ENCODE data around the gene SLC2A4.
A peak's percentile ranks its signal among the peaks of the same experiment; 100 is the strongest.
"Not testable (repeated sequence)": the region's sequence is repeated elsewhere in the genome, so short reads cannot be mapped to it uniquely, and the experiment has no call there.

SLC2A4 gene

DNA sequence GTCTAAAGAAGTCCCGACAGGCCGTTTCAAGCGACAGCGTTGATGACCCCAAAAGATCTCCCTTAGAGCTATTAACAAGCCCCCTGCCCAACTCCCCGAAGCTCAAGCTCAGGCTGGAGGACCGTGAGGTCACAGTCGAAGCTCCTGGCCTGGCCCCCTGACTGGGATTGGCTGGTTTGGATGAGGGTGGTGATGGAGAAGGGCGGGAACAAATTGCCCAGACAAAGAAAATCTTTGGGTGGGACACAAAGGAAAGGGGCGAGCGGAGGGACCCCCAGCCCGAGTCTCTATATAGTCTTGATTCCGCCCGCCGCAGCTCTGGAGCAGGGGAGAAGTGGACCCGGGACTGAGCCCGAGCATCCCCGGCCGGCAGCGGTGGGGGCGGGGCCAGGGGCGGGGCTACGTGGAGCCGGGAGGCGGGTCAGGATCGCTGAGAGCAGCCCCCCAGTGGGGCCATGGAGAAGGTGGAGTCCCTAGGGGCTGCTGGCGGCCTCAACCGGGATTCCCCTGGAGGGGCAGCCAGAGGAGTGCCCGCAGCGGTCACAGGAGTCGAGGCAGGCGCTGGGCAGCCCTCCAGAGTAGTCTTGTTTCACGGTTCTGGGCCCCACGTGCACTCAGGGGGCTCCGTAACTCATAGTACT lies 48.6 kb downstream of the SLC2A4 start:
- intact Hi-C loops (cut with DNase I): no loop called here
- DNase-seq: peak; percentile 59 to 91 (median 80)

DNA sequence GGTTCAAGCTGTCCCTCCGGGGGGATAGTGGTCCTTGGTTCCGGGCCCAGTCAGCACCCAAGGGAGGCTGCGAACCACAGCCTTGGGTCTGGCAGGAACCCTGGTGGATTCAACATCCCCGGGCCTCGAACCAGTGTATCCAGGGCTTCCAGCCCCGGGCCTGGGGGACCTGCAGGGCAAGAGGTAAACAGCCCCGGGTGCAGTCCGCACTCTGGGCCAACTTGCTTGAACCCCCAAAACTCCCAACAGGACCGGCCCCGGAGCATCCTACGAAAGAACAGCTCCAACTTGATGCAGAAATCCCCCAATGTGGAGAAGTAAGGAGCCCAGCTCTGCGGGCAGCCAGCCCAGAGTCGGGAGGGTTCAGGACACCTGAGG lies 49.1 kb downstream of the SLC2A4 start:
- intact Hi-C loops (cut with DNase I): no loop called here
- DNase-seq: no peak

DNA sequence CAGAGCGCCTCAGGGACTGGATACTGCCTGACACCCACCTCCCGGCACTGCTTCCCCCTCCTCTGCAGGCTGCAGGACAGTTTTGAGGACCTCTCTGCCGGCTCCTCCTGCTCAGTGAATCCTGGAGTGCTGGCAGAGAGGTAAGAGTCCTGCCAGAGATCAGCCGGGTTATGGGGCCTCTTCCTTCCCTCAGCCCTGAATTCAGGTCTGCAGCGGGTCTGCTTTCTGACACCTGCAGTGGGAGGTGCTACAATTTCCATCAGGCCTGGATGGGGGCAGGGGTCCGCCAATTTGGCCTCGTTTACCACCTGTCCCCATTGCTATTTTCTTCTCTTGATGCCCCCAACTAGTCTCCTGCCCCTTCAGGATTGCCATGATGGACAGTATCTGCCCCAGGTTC lies 50.6 kb downstream of the SLC2A4 start:
- intact Hi-C loops (cut with DNase I): no loop called here
- DNase-seq: no peak

DNA sequence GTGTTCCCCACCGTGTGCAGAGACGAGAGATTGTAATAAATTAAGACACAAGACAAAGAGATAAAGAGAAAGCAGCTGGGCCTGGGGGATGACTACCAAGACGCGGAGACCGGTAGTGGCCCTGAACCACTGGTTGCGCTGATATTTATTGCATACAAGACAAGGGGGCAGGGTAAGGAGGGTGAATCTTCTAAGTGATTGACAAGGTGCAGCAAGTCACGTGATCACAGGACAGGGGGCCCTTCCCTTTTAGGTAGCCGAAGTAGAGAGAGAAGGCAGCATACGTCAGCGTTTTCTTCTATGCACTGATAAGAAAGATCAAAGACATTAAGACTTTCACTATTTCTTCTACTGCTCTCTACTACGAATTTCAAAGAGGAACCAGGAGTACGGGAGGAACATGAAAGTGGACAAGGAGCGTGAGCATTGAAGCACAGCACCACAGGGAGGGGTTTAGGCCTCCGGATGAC lies 51.1 kb downstream of the SLC2A4 start:
- DNase-seq; intact Hi-C loops (cut with DNase I): not testable (repeated sequence)

DNA sequence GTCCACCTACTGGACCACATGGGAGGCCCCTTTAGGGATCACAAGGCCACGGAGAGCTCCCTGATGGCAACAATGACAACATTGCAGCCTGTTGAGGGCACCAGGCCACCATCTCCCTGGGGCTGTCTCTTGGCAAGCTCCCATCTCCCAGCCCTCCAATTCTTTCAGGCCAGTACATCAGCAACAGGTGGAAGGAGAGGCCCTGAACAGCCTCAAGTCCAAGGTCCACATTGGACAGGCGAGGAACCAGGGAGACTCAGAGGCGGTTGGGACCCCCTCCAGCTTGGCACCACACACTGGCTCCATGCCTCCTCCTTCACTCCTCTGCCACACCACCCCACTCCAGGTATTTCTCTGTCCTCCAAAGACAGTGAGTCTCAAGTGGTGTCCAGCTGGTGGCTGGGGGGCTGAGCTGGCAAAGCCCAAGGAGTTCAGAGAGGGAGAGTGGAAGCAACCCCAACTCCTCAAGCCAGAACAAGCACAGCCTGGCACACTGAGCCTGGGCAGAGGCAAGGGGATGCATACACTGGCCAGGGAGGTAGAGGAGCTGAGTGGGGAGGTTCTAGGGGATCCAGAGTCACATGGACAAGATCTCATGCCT lies 53.5 kb downstream of the SLC2A4 start:
- intact Hi-C loops (cut with DNase I): no loop called here
- DNase-seq: no peak

DNA sequence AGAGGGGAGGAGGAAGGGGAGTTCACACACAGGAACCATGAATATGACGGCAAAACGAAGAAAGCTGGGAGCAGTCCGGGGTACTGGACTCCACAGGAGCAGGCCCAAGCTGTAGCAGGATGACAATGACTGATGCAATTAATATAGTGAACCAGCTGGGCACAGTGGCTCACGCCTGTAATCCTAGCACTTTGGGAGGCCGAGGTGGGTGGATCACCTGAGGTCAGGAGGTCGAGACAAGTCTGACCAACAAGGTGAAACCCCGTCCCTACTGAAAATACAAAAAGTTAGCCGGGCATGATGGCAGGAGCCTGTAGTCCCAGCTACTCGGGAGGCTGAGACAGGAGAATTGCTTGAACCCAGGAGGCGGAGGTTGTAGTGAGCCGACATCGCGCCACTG lies 54.2 kb downstream of the SLC2A4 start:
- intact Hi-C loops (cut with DNase I); DNase-seq: not testable (repeated sequence)

DNA sequence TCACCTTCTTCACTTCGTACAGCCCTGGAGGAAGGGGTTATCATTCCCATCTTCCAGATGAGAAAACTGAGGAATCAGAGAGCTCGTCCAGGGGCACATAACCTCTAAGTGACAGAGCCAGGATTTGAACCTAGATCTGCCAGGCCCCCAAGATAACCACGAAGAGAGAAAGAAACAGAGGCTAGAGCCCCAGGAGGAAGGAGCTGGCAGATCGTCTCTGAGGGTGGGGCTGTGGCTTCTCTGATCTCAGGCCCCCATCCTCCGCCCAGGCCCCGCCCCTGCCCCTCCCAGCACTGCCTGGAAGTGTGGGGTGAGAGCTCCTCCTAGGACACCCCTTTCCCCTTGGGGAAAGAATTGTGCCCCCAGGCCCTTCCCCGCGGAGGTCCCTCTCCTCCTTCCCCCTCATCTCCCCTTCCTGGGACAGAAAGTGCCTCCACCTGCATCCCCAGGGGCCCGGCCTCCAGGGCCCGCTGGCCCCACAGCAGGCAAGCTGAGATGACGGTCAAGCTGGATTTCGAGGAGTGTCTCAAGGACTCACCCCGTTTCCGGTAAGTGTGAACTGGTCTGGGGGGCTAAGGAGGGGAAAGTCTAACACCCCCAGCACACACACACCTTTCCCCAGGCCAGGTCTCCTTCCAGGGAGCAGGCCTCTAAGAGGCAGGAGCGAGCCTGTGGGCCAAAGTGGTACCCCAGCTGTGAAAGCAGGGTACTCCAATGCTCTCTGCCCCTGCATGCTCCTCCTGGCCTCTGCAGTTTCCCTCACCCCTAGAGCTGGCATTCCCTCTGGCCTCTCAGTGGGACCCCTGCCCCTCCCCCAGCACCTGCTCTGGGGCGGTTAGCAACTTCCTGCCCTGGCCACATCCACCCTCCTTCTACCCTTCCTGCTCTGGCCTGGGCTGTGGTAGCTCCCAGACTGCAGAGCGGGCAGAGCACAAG lies 55.0 kb downstream of the SLC2A4 start, which contains the start of gene ACAP1:
TSS of gene ACAP1 (plus strand) at position 290 of the 936 bp plus-strand sequence. CDS start at position 496, 206 bp downstream.
- intact Hi-C loops (cut with DNase I): no loop called here
- peak in 1 of 42 donors; percentile 35 for DNase-seq

DNA sequence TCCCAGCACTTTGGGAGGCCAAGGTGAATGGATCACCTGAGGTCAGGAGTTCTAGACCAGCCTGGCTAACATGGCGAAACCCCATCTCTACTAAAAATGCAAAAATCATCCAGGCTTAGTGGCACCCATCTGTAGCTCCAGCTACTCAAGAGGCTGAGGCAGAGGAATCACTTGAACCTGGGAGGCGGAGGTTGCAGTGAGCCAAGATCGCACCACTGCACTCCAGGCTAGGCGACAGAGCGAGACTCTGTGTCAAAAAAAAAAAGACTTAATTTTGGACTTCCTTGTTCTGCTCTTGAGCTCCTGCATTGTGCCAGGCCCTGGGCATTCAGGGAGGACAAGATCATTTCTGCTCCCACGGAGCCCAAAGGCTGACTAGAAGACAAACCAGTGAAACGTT lies 56.1 kb downstream of the SLC2A4 start:
- intact Hi-C loops (cut with DNase I); DNase-seq: not testable (repeated sequence)

Data from head of caudate nucleus (tissue), 42 donors.